Measurements from ENCODE around the gene ADTRP. TPM values are rescaled to one million over a fixed set of nuclear protein-coding genes. Genes with fewer than 3 reads are reported as not detected.

Gene ADTRP
- total RNA-seq, 1 experiment from 2014 or later = 0.50 TPM

- Mint-ChIP-seq H3K4me1 (peaks cover 8% of the 10 kb centered on the region; the same call in 1 of the 2 replicates), H3K27ac (no peak overlapping the region), H3K27me3 (ENCODE audit: low read depth) (no peaks in the 10 kb centered on the region; the same call in 1 of the 2 replicates), H3K4me3 (no peak overlapping the region), H3K9me3 (peaks cover 5% of the 10 kb centered on the region), H3K36me3 (no peaks in the 10 kb centered on the region)
- DNase-seq (ENCODE audit: low spot score) (no peak), ATAC-seq (no peak)
- ChIA-PET CTCF (no interaction called here), POLR2A (no interaction called here)
- TF ChIP-seq SP1 (CRISPR knock-in tag; conservative IDR thresholded peaks at IDR 0.05) = no peak
- TF ChIP-seq NFATC4 (CRISPR knock-in tag; IDR thresholded peaks at IDR 0.05) = no peak
- no peak for TF ChIP-seq ZNF232 (CRISPR knock-in tag; IDR thresholded peaks at IDR 0.05)
- TF ChIP-seq RELA (CRISPR knock-in tag; IDR thresholded peaks at IDR 0.05; ENCODE audit: borderline replicate concordance) = no peak
- no peak for TF ChIP-seq FOXK1 (CRISPR knock-in tag; IDR thresholded peaks at IDR 0.05)
- no peak for TF ChIP-seq USF1 (CRISPR knock-in tag; IDR thresholded peaks at IDR 0.05)
- TF ChIP-seq USF2 (CRISPR knock-in tag; IDR thresholded peaks at IDR 0.05) = no peak
- TF ChIP-seq GABPB1 (CRISPR knock-in tag; IDR thresholded peaks at IDR 0.05) = no peak
- TF ChIP-seq TCF7 (CRISPR knock-in tag; IDR thresholded peaks at IDR 0.05; ENCODE audit: low read depth) = no peak
- no peak for TF ChIP-seq MYBL2 (CRISPR knock-in tag; IDR thresholded peaks at IDR 0.05)
- no peak for TF ChIP-seq JAZF1 (CRISPR knock-in tag; IDR thresholded peaks at IDR 0.05)
- TF ChIP-seq HMGA2 (CRISPR knock-in tag; IDR thresholded peaks at IDR 0.05) = no peak
- no peak for TF ChIP-seq IRF2 (CRISPR knock-in tag; IDR thresholded peaks at IDR 0.05; ENCODE audit: borderline replicate concordance, low read depth)
- TF ChIP-seq ZNF281 (CRISPR knock-in tag; IDR thresholded peaks at IDR 0.05) = no peak
- no peak for TF ChIP-seq ZMAT4 (CRISPR knock-in tag; IDR thresholded peaks at IDR 0.05)
- TF ChIP-seq ZNF512 (CRISPR knock-in tag; IDR thresholded peaks at IDR 0.05; ENCODE audit: borderline replicate concordance) = no peak
- no peak for TF ChIP-seq MXD4 (CRISPR knock-in tag; IDR thresholded peaks at IDR 0.05; ENCODE audit: borderline replicate concordance)
- no peak for TF ChIP-seq AR (CRISPR knock-in tag; IDR thresholded peaks at IDR 0.05)
- no peak for TF ChIP-seq MLX (CRISPR knock-in tag; IDR thresholded peaks at IDR 0.05)
- TF ChIP-seq GRHL2 (CRISPR knock-in tag; IDR thresholded peaks at IDR 0.05; ENCODE audit: insufficient replicate concordance, severe bottlenecking) = no peak
Observed at GRCh38 chr6:11813606-11814005, 35.0 kb upstream of the ADTRP start.
